Midbrain (tissue), 1 donor: ENCODE results near the gene ADAMTS18.

Experiments
- DNase-seq: peaks from one replicate; lab custom pipeline; 2025; lab: John Stamatoyannopoulos, UW

The ADAMTS18 gene

GRCh38 chr16:77437859-77438258 is 3.0 kb upstream of the ADAMTS18 start:
- DNase-seq: no peak

DNA sequence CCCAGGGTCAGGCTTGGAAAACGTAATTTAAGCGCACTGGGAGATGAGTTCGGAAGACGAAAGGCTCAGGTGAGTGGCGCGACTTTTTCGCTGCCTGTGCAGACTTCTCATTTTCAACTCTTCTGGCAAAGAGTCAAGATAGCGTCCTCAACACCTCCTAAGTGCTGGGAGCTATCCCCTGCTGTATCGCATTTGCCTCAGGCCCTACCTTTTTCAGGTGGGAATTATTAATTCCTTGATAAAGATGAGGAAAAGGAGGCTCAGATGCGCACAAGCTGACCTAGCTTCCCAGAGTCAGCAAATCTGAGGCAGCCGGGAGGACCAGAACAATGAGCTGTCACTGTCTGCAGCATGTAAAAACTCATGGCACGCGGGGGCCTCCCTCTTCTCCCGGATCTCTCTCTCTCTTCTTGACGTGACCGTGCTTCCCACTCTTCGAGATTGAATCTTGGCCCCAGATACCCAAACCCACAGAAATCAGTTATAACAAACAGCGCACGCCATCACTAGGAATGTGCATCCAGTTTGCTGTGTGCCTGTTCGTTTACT is 512 bp upstream of the ADAMTS18 start:
- DNase-seq: no peak

DNA sequence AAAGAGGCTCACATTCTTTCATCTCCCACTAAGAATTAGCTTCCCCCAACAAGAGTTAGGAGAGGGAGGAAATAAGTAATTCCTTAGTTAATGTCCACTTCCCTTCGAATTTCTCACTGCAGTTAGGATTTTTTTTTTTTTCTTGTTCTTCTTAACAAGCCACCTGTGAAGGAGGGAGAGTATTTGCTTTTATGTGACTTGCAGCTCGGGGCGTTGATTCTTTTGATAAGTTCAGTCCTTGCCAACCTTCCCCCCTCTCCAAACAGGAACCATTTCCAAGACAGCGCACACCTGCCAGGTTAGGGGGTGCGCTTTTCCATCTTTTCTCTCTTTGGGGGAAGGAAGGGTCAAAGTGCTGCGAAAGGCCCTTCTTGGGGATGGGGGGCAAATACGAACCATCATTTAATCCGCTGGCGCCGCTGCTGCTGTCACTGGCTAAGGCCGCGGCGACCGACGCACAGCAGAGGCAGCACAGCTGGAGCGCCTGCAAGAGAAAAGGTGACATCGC is 758 bp downstream of the ADAMTS18 start:
- no peak for DNase-seq

- DNase-seq: no peak
These were observed 1.7 kb downstream of the ADAMTS18 start for GRCh38 chr16:77433146-77433545.

GRCh38 chr16:77432264-77432663 is 2.6 kb downstream of the ADAMTS18 start:
- no peak for DNase-seq

- no peak for DNase-seq
These were observed 3.8 kb downstream of the ADAMTS18 start for GRCh38 chr16:77430787-77431585.

- no peak for DNase-seq
These were observed 4.5 kb downstream of the ADAMTS18 start for GRCh38 chr16:77430360-77430759.

DNA sequence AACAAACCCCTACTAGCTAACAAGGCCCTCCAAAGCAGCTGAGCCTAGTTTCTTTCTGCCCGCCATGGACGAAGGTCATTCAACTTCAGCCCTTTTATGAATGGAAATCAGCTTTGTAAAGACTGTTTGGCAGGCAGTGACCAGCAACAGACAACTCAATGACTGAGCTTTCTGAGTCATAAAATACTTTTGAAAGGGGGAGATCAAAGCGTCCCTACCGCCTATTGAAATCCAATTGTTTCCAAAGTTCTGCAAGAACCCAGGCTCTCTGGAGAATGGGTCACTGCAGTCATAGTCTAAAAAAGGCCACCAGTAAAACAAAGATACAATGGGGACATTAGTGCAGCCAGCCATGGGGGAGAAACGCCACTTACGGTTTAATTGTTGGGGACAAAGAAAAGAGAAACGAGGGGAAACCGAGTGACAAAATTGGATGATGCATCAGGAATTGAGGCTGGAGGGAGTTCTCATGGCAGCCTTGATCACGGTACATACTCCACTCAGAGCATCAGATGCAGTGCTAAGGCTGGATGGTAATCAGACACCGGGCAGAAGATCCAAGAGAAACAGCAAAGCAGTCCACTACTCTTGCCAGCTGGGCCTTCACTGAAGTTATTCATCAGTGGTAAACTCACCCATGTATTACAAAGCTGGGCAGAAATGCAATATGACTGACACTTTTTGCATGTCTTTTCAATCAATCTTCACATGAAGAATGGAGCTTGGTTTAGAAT is 9.8 kb downstream of the ADAMTS18 start:
- no peak for DNase-seq

GRCh38 chr16:77422196-77422784 is 12.5 kb downstream of the ADAMTS18 start:
- DNase-seq: no peak

- DNase-seq: no peak
These were observed 17.8 kb downstream of the ADAMTS18 start for GRCh38 chr16:77416939-77417480.

GRCh38 chr16:77414752-77415231 is 20.0 kb downstream of the ADAMTS18 start:
- no peak for DNase-seq

DNA sequence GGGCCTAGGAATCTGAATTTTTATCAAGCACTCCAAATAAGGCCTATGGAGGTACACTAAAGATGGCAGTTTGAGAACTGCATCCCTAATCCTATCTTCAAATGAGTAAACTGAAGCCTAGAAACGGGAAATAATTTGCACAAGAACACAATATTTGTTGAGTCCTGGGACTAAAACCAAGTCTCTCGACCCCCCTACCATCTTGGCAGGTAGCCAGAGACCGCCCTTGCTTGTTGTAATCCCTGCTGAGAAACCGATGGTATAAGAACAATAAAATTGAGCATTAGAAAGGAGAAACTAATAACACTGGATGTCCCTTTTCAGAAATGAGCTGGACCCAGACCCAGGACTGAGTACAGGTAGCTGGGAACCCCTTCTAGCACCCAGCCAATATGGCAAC is 24.4 kb downstream of the ADAMTS18 start:
- DNase-seq: no peak

DNA sequence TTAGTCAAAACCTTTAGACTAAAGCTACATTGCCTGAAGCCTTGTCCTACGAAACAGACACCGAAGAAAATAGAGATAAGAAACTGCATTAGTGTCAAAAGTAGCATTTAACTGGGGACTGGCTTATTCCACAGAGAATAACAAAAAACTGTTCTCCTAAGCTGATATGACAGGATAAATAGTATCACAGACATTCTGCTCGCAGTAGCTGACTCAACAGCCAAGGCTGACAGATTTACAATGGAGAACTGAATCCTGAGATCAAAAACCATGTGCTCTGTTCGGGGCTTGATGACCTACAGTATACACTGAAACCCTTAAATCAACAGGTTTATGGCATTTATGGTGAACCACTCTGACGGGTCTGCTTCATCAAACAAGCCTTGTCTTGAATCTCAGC is 25.5 kb downstream of the ADAMTS18 start:
- no peak for DNase-seq

DNA sequence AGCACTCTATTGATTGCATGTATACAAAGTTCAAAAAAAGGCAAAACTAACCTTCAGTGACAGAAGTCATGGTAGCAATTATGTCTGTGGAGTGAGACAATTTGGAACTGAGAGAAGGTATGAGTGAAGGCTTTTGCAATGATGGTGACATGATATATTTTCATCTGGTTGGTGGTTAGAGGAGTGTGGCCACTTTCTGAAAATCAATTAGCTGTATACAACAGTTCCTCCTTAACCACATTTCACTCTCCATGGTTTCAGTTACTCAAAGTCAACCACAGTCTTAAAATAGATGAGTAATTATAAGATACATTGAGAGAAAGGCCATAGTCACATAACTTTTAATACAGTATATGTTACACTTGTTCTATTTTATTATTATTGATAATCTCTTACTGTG is 26.2 kb downstream of the ADAMTS18 start:
- DNase-seq: no peak

DNA sequence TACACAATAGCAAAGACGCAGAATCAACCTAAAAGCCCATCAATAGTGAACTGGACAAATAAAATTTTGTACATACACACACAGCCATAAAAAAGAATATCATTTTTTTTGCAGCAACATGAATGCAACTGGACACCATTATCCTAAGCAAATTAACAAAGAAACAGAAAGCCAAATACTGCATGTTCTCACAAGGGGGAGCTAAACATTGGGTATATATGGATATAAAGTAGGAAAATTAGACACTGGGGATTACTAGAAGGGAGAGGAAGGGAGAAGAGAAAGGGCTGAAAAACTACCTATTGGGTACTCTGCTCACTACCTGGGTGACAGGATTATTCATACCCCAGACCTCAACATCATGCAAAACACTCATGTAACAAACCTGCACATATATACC is 28.2 kb downstream of the ADAMTS18 start:
- no peak for DNase-seq

DNA sequence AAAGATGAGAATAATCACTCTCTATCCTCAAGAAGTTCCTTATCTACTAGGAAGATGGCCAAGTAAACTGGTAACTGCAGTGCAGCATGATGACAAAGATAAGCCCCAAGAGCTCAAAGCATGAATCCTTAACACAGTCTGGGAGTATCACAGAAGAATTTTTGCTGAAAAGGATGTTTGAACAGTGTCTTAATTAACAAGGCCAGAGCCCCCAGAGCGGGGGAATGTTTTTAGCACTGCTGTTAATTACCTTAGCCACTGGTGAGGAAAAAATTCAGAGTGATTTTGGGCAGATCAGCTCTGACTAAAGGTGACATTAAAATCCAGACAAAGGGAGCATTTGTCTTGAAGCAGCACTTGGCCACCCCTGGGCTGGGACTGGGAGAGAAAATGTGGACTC is 30.1 kb downstream of the ADAMTS18 start:
- DNase-seq: no peak

- DNase-seq: no peak
These were observed 31.1 kb downstream of the ADAMTS18 start for GRCh38 chr16:77403732-77404131.

DNA sequence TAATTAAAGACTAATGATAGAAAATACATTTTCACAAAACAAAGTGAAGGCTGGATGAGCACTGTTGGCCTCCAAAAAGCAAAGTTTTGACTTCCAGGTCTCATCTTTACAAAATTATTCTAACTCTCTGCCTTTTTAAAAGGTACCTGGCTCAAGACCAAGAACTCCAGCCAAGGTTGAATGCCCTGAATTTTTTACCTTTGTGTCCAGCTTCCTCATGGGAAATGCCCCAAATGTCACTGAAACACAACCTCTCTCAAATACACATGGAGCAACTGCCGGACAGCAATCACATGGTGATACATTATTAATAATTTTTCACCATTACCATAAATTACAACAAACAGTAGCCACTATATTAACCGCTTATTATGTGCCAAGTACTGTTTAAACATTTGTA is 32.2 kb downstream of the ADAMTS18 start:
- no peak for DNase-seq

GRCh38 chr16:77402118-77402517 is 32.7 kb downstream of the ADAMTS18 start:
- DNase-seq: no peak

DNA sequence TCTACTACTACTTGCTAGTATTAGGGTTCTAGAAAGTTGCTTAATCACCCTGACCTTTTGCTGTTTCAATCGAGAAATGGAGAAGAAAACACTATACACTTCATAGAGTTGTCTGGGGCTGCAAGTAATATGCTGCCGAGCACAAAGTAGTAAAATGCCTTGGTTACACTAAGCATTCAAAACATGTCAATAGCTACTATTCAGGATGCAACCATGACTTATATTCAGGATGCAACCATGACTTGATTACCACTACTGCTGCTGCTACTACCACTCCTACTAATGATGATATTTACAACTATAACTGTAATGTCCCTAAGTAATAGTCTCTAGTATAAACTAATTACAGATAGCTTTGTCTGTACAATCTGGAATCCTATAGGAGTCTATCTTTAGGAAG is 35.3 kb downstream of the ADAMTS18 start:
- no peak for DNase-seq

- no peak for DNase-seq
These were observed 35.8 kb downstream of the ADAMTS18 start for GRCh38 chr16:77399066-77399465.

- DNase-seq: no peak
These were observed 36.3 kb downstream of the ADAMTS18 start for GRCh38 chr16:77398495-77398894.
